Spleen (tissue), 11 donors: ENCODE measurements around the gene SETDB2. TPM values are rescaled to one million over a fixed set of nuclear protein-coding genes. Genes with fewer than 3 reads are reported as not detected.

Source experiments
- DNase-seq: peaks from one replicate; pipeline ENCODE4 v3.0.0-alpha.2; 2020
- H3K27ac ChIP-seq, 8 donors: fragments of 200-600 bp; sonication (generic) in 7 of 8; 1 replicate in 4 of 8; 2 replicates in 4 of 8; pipeline versions ENCODE4 v1.5.0 to v1.8.0; 2016 to 2021; ENCODE audit warnings: inconsistent platforms in 4 of 8, mild to moderate bottlenecking in 4 of 8, moderate library complexity in 1 of 8
- H3K27me3 ChIP-seq, 7 donors: fragments of 200-600 bp; sonication (generic) in 6 of 7; replicated peaks in 1 of 7; 1 replicate in 4 of 7; 2 replicates in 3 of 7; pipeline versions ENCODE4 v1.5.0 to v1.8.0; 2016 to 2021; ENCODE audit warnings: inconsistent platforms in 3 of 7, mild to moderate bottlenecking in 1 of 7
- H3K36me3 ChIP-seq, 6 donors: fragments of 200-600 bp; sonication (generic) in 5 of 6; 1 replicate in 4 of 6; 2 replicates in 2 of 6; pipeline versions ENCODE4 v1.5.0 to v1.8.0; 2016 to 2021; ENCODE audit warnings: inconsistent platforms in 2 of 6
- H3K4me1 ChIP-seq, 6 donors: fragments of 200-600 bp; sonication (generic) in 5 of 6; 1 replicate in 3 of 6; 2 replicates in 3 of 6; pipeline versions ENCODE4 v1.5.0 to v1.8.0; 2016 to 2021; ENCODE audit warnings: inconsistent platforms in 3 of 6
- H3K4me3 ChIP-seq, 8 donors: fragments of 200-600 bp; sonication (generic) in 7 of 8; 1 replicate in 4 of 8; 2 replicates in 4 of 8; pipeline versions ENCODE4 v1.5.0 to v1.8.0; 2016 to 2021; ENCODE audit warnings: inconsistent platforms in 4 of 8, mild to moderate bottlenecking in 4 of 8, moderate library complexity in 2 of 8
- H3K9me3 ChIP-seq, 8 donors: fragments of 200-600 bp; sonication (generic) in 7 of 8; 1 replicate in 4 of 8; 2 replicates in 4 of 8; pipeline versions ENCODE4 v1.5.0 to v1.8.0; 2016 to 2021; ENCODE audit warnings: inconsistent platforms in 4 of 8
- POLR2A ChIP-seq, 3 donors: fragments of 450-650 bp; IDR thresholded peaks; one replicate each; pipeline ENCODE4 v1.5.1; 2017; ENCODE audit warnings: antibody characterized with exemption in 3 of 3, mild to moderate bottlenecking in 1 of 3
- POLR2AphosphoS5 ChIP-seq, 3 donors: sonication (generic); formaldehyde crosslinking; IDR thresholded peaks; one replicate each; pipeline ENCODE4 v1.5.1; 2017; ENCODE audit warnings: antibody characterized with exemption in 3 of 3
- WGBS, 5 donors: extraction: QIAGEN DNeasy Blood & Tissue Kit in 3 of 5; methylation state at CpG; one replicate each; pipeline versions ENCODE4 v1.1.5 to v1.1.7; 2013 to 2018; 5-methylcytosine and 5-hydroxymethylcytosine counted together
- intact Hi-C: fragments of 100-400 bp; cut with DNase I; formaldehyde crosslinking; loops from one replicate; pipeline ENCODE4 v1.15.0; 2023; ENCODE audit warnings: low total_unique reads
- polyA plus RNA-seq, 3 donors: library from polyadenylated mRNA; stranded (reverse); fragments of 200-250 nt; gene quantifications; one replicate each; pipeline ENCODE4 v1.2.1, GENCODE V29; 2013
- total RNA-seq, 7 donors: library from RNA; depleted of rRNA in 3 of 7; stranded (reverse); fragments of >200 nt in 3 of 7; fragmentation: NEBNext Ultra II Directional in 4 of 7; extraction: Animal tissue kit (Norgen Biotek cat#: 25700) in 4 of 7; gene quantifications; one replicate each; pipeline versions ENCODE4 v1.1.0 to v1.2.1, GENCODE V29; 2016 to 2021
- TF ChIP-seq, protein P1 (sequence below), 11 experiments: fragments of 200-600 bp in 7 of 11; fragments of 450-650 bp in 4 of 11; sonication (generic) in 4 of 11; IDR thresholded peaks in 8 of 11; conservative IDR thresholded peaks in 3 of 11; 1 replicate in 7 of 11; 2 replicates in 4 of 11; pipeline versions ENCODE4 v1.4.0 to v1.8.0; 2016 to 2021; ENCODE audit warnings: antibody characterized with exemption in 11 of 11, inconsistent platforms in 4 of 11, mild to moderate bottlenecking in 1 of 11
- donor health status: healthy with polysubstance abuse.
- donor health status: DM: no; HTN: no; CAD: no; lungs with moderate emphysema.
- donor health status: DM: no; HTN: no; CAD: no.
- donor health status: Bipolar disorder and iron deficiency.
- donor health status: healthy.
- donor health status: DM: no; HTN: no; CAD: no.
- donor health status: DM: yes; HTN: yes; CAD: no.

SETDB2 gene
- total and polyA plus RNA-seq, 10 donors = 5.4 to 26.7 (median 20.0) TPM

DNA sequence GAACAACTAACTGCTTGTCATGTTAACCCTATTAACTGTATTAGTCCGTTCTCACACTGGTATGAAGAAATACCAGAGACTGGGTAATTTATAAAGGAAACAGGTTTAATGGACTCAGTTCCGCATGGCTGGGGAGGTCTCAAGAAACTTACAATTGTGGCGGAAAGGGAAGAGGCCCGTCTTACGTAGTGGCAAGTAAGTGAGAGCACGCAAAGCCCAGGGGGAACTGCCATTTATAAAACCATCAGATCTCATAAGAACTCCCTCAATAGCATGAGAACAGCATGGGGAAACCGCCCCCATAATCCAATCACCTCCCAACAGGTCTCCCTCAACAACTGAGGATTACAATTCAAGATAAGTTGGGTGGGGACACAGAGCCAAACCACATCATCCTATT lies 86.4 kb downstream of the SETDB2 start:
- Histone ChIP-seq H3K36me3 (peaks cover 0 to 53% (median 15%) of the 10 kb centered on the region in 6 donors), H3K27ac (peak overlapping the region in 7 of 8 donors; percentile 11 to 73 (median 53)), H3K9me3 (no peaks in the 10 kb centered on the region), H3K4me3 (no peak overlapping the region), H3K4me1 (peaks cover 0 to 36% (median 14%) of the 10 kb centered on the region in 6 donors), H3K27me3 (no peaks in the 10 kb centered on the region)
- TF ChIP-seq POLR2A (IDR thresholded peaks at IDR 0.05) = no peak
- peak in 1 of 3 donors; percentile 40 for TF ChIP-seq POLR2AphosphoS5 (IDR thresholded peaks at IDR 0.05)
- intact Hi-C loops = no loop called here
- WGBS, 5 donors = 41 to 60% (median 43%) methylated on average over 7 of the region's 7 CpGs
- no peak for DNase-seq

DNA sequence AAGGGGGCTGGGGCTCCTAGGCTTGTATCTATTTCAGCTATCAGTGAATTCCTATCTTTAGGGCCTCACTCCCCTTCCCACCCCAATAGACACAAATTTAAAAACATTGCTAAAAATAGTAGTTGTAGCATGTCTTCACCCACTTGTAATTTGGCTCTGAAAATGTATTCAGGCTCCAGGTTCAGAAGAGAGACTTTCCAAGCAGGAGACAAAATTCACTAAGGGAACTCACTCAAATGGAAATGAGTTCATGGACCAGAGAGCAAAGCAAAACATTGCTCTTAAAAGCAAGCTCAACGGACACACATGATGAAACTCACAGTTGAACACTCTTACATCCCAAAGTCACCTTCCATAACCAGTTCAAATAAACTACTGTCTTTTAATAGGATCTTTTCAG lies 88.5 kb downstream of the SETDB2 start:
- WGBS, 5 donors = 51 to 80% (median 69%) methylated on average over 1 of the region's 1 CpG
- peaks cover 0 to 36% (median 0%) of the 10 kb centered on the region in 6 donors for H3K36me3 ChIP-seq
- H3K27me3 ChIP-seq = no peaks in the 10 kb centered on the region
- peak overlapping the region in 1 of 8 donors; percentile 75 for H3K27ac ChIP-seq
- TF ChIP-seq POLR2AphosphoS5 (IDR thresholded peaks at IDR 0.05) = no peak
- TF ChIP-seq, protein P1, sequence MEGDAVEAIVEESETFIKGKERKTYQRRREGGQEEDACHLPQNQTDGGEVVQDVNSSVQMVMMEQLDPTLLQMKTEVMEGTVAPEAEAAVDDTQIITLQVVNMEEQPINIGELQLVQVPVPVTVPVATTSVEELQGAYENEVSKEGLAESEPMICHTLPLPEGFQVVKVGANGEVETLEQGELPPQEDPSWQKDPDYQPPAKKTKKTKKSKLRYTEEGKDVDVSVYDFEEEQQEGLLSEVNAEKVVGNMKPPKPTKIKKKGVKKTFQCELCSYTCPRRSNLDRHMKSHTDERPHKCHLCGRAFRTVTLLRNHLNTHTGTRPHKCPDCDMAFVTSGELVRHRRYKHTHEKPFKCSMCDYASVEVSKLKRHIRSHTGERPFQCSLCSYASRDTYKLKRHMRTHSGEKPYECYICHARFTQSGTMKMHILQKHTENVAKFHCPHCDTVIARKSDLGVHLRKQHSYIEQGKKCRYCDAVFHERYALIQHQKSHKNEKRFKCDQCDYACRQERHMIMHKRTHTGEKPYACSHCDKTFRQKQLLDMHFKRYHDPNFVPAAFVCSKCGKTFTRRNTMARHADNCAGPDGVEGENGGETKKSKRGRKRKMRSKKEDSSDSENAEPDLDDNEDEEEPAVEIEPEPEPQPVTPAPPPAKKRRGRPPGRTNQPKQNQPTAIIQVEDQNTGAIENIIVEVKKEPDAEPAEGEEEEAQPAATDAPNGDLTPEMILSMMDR (IDR thresholded peaks at IDR 0.05 in 8 of 11, conservative IDR thresholded peaks at IDR 0.05 in 3 of 11) = no peak
- no peak for TF ChIP-seq POLR2A (IDR thresholded peaks at IDR 0.05)
- DNase-seq = no peak
- H3K9me3 ChIP-seq = no peaks in the 10 kb centered on the region
- intact Hi-C loops = no loop called here
- no peak overlapping the region for H3K4me3 ChIP-seq
- H3K4me1 ChIP-seq = peaks cover 0 to 36% (median 14%) of the 10 kb centered on the region in 6 donors

DNA sequence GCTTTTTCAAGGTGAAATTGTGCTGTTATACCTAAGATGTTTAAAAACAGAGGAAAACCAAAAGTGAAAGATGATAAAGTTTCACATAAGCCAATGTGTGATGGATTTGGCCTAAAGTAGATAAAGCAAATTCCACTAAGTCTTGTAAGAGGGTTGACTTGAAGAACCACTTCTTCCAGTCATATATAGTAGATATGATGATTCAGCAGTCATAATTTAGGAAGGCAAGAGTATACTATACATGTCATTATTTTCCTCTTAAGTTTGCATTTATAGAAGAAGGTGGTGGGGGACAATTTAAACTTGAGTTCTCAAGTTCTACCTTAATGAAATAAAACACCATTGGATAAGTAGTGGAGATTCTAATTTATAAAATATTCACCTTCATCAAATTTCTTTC lies 88.9 kb downstream of the SETDB2 start:
- H3K27ac ChIP-seq = peak overlapping the region in 2 of 8 donors; percentile 59 to 75
- TF ChIP-seq, protein P1 (IDR thresholded peaks at IDR 0.05 in 8 of 11, conservative IDR thresholded peaks at IDR 0.05 in 3 of 11) = no peak
- TF ChIP-seq POLR2A (IDR thresholded peaks at IDR 0.05) (no peak), POLR2AphosphoS5 (IDR thresholded peaks at IDR 0.05) (no peak)
- DNase-seq = no peak
- H3K27me3 ChIP-seq = no peaks in the 10 kb centered on the region
- intact Hi-C loops = no loop called here
- H3K4me3 ChIP-seq = no peak overlapping the region
- H3K9me3 ChIP-seq = no peaks in the 10 kb centered on the region
- peaks cover 0 to 37% (median 0%) of the 10 kb centered on the region in 6 donors for H3K36me3 ChIP-seq
- H3K4me1 ChIP-seq = peaks cover 0 to 36% (median 14%) of the 10 kb centered on the region in 6 donors

DNA sequence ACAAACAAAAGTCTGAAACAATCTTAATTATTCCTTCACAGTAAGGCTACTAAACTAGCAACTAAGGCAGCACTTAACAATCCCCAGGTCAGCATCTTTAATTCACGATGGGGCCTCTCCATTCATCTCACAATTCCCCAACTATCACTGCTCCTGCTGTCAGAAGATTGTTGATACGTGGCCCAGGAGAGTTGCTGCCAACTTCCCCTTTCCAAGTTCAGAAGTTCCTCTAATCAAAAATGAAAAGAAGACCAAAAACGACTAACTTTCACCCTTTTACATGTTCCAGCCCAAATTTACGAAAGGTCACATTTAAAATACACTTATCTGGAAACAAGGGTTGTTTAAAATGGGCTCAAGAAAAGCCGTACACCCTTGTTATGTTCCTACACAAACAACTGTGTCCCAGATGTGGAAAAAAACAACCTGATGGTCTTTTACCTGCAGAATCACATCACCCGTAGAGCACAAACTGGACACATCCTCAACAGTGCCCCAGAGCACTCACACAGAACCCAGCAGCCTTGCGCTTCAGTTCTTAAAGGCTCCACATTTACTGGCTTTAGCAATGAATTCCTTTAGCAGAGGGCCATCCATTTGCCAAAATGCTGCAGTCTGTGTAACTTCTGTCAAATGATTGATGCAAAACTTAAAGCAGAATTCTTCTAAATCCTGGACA lies 89.7 kb downstream of the SETDB2 start:
- intact Hi-C loops = no loop called here
- 39 to 58% (median 55%) methylated on average over 7 of the region's 7 CpGs for WGBS, 5 donors

More for the DNA sequence above, 89.7 kb downstream of the SETDB2 start:
- Histone ChIP-seq H3K36me3 (peaks cover 0 to 36% (median 0%) of the 10 kb centered on the region in 6 donors), H3K9me3 (no peaks in the 10 kb centered on the region), H3K27me3 (no peaks in the 10 kb centered on the region), H3K4me1 (peaks cover 0 to 36% (median 14%) of the 10 kb centered on the region in 6 donors), H3K27ac (peak overlapping the region in 6 of 8 donors; percentile 35 to 75 (median 52)), H3K4me3 (peak overlapping the region in 1 of 8 donors; percentile 24)
- DNase-seq = no peak
- TF ChIP-seq POLR2AphosphoS5 (IDR thresholded peaks at IDR 0.05) (no peak), POLR2A (IDR thresholded peaks at IDR 0.05) (no peak)
- TF ChIP-seq, protein P1 (IDR thresholded peaks at IDR 0.05 in 8 of 11, conservative IDR thresholded peaks at IDR 0.05 in 3 of 11) = no peak
